ENCODE data around the gene BYSL. TPM values are rescaled to one million over a fixed set of nuclear protein-coding genes. Genes with fewer than 3 reads are reported as not detected.
A peak's percentile ranks its signal among the peaks of the same experiment; 100 is the strongest.

Gene BYSL
- total and polyA plus RNA-seq, 9 of the 15 experiments (the other 6 are each of a cell fraction or from before 2014, with no cell fraction given) = 22.2 to 92.3 (median 53.4) TPM

- H3K9me3 ChIP-seq (replicated peaks; ENCODE audit: control insufficient read depth, insufficient read depth, low read depth, low read length) = no peaks in the 10 kb centered on the region
- peaks cover 97% of the 10 kb centered on the region for H3K36me3 ChIP-seq (ENCODE audit: control insufficient read depth, insufficient read depth, low read length)
- in situ Hi-C loops (cut with MboI) (loop anchor here (5.0 kb wide), 1 partner anchor 107 kb away; no protein-coding TSS in a partner anchor), intact Hi-C loops (cut with micrococcal nuclease) (loop anchor here (5.0 to 10.0 kb wide), 2 partner anchors 260 to 282 kb away; partner anchors contain the start of genes GUCA1B and MRPS10)
- no peak overlapping the region for H3K27ac ChIP-seq (ENCODE audit: extremely low read depth, low read depth, low read length)
- no peaks in the 10 kb centered on the region for H3K27me3 ChIP-seq (ENCODE audit: control insufficient read depth in 2 of 2, insufficient read depth in 2 of 2, low read length in 2 of 2)
- H3K4me1 ChIP-seq (replicated peaks in 1 of 2; ENCODE audit: control insufficient read depth in 2 of 2, insufficient read depth in 2 of 2, low read length in 2 of 2) = peaks cover 48 to 53% of the 10 kb centered on the region in 2 experiments
- DNase-seq (ENCODE audit: extremely low read depth in 1 of 4, low spot score in 3 of 4) (no peak), ATAC-seq (no peak), FAIRE-seq (no peak)
- no peak overlapping the region for H3K9ac ChIP-seq (ENCODE audit: insufficient read depth in 1 of 2, low read depth in 2 of 2, low read length in 2 of 2)
- BruUV-seq (replicated peaks) = TSS peak; percentile 20
- H2AFZ ChIP-seq (ENCODE audit: low read depth, low read length) = no peak overlapping the region
- TF ChIP-seq PBX2 (CRISPR knock-in tag; IDR thresholded peaks at IDR 0.05; ENCODE audit: low read depth) (no peak), PBX2 (tag; conservative IDR thresholded peaks at IDR 0.05; ENCODE audit: low read depth) (peak; percentile 42), SIRT6 (IDR thresholded peaks at IDR 0.05; ENCODE audit: low read depth, low read length) (peak; percentile 9), CBX1 (IDR thresholded peaks at IDR 0.05; ENCODE audit: low read depth) (0 out of 2 replicates have a peak, but pooled peaks have one; percentile 23), POLR2A (conservative IDR thresholded peaks at IDR 0.05) (peak; percentile 37), POLR2AphosphoS2 (IDR thresholded peaks at IDR 0.05; ENCODE audit: low read length) (peak; percentile 27), SUPT5H (IDR thresholded peaks at IDR 0.05) (peak; percentile 52; the same call in 1 of the 2 replicates), PKNOX1 (IDR thresholded peaks at IDR 0.05) (peak; percentile 86), NFRKB (IDR thresholded peaks at IDR 0.05; ENCODE audit: low read depth) (no peak), PTTG1 (tag; IDR thresholded peaks at IDR 0.05; ENCODE audit: low read depth) (no peak), SAP30 (IDR thresholded peaks at IDR 0.05; ENCODE audit: borderline replicate concordance, insufficient read depth, low read depth, low read length, poor library complexity, severe bottlenecking) (no peak), MEIS2 (IDR thresholded peaks at IDR 0.05; ENCODE audit: partially characterized antibody) (peak; percentile 19)
- H4K20me1 ChIP-seq (replicated peaks; ENCODE audit: control insufficient read depth, insufficient read depth, low read length) = peaks cover 18% of the 10 kb centered on the region
- H3K4me2 ChIP-seq (ENCODE audit: insufficient read depth, low read length) = no peak overlapping the region
- CTCF ChIA-PET (ENCODE audit: low intra/inter-chr PET ratio) = no interaction called here
- POLR2A ChIA-PET = interaction anchor here (0.7 to 13.7 kb wide), 10 partner anchors 9 to 149 kb away, joined by 3 to 166 read pairs (median 4); partner anchors contain the start of genes BYSL, MED20 and USP49
- no peak overlapping the region for H3K4me3 ChIP-seq
- H3K9me1 ChIP-seq (ENCODE audit: control insufficient read depth, insufficient read depth, low read length) = no peaks in the 10 kb centered on the region
- WGBS (ENCODE audit: insufficient coverage, low coverage, missing lambda C conversion rate) = 5% methylated on average over 1 of the region's 1 CpG
- peaks cover 61% of the 10 kb centered on the region for H3K79me2 ChIP-seq (ENCODE audit: control insufficient read depth, insufficient read depth, low read length)
Measured at GRCh38 chr6:41935193-41935574, 13.9 kb downstream of the BYSL start.
